ENCODE results near the gene IL1R2.

DNA sequence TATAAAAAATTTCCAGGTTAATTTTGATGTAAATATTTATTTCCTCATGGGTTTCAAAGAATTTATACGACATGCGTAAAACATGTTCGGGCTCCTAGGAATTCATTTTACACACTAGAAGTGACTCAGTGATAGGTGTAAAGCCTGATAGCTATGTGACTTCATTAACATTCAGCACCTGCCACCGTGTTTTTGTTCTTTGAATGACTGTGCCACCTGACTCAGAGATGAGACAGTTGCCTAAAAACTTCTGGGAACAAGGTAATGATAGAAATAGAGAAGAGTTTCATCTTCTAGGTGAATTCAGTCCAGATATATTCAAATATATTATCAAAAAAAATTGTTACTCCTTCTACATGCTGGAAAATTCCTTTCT lies 10.0 kb downstream of the IL1R2 start:
- TF ChIP-seq CTCF (IDR thresholded peaks at IDR 0.05) (no peak), POLR2A (IDR thresholded peaks at IDR 0.05) (no peak)

Data from Peyer's patch (tissue), 4 donors.